Fibroblast of lung (primary cell): ENCODE results near the gene SAMD8. TPM values are rescaled to one million over a fixed set of nuclear protein-coding genes. Genes with fewer than 3 reads are reported as not detected.
A peak's percentile ranks its signal among the peaks of the same experiment; 100 is the strongest.
"Not testable (repeated sequence)": the region's sequence is repeated elsewhere in the genome, so short reads cannot be mapped to it uniquely, and the experiment has no call there.

Experiments used
- DNase-seq, 2 donors: peaks; one replicate each; pipeline versions ENCODE4 v3.0.0 to v3.0.0-alpha.2; 2010; ENCODE audit warnings: low read depth in 2 of 2
- H2AFZ ChIP-seq: 2 replicates; pipeline ENCODE4 v1.5.1; 2012; ENCODE audit warnings: low read length, control low read depth, inconsistent platforms
- H3K27ac ChIP-seq: 2 replicates; pipeline ENCODE4 v1.5.1; 2011; ENCODE audit warnings: low read length, control low read depth; ENCODE audit not compliant: insufficient read depth
- H3K27me3 ChIP-seq: 2 replicates; pipeline ENCODE4 v1.5.1; 2011; ENCODE audit warnings: mild to moderate bottlenecking, low read length; ENCODE audit not compliant: control insufficient read depth, insufficient read depth
- H3K36me3 ChIP-seq: 2 replicates; pipeline ENCODE4 v1.5.1; 2011; ENCODE audit warnings: low read length; ENCODE audit not compliant: control insufficient read depth, insufficient read depth
- H3K4me1 ChIP-seq: 2 replicates; pipeline ENCODE4 v1.5.1; 2011; ENCODE audit warnings: low read length; ENCODE audit not compliant: control insufficient read depth, insufficient read depth; ENCODE audit errors: extremely low read depth
- H3K4me2 ChIP-seq: 2 replicates; pipeline ENCODE4 v1.5.1; 2011; ENCODE audit warnings: low read length, control low read depth; ENCODE audit not compliant: insufficient read depth; ENCODE audit errors: extremely low read depth
- H3K4me3 ChIP-seq, 4 experiments: fragments of 200-600 bp in 1 of 4; sonication (generic) in 1 of 4; replicated peaks in 1 of 4; 2 replicates each; pipeline ENCODE4 v1.5.1; 2011 to 2016; ENCODE audit warnings: low read length in 4 of 4, low read depth in 3 of 4, mild to moderate bottlenecking in 3 of 4, control low read depth in 2 of 4, inconsistent platforms in 1 of 4, mixed read lengths in 1 of 4; ENCODE audit not compliant: insufficient read depth in 1 of 4; ENCODE audit errors: control extremely low read depth in 1 of 4
- H3K79me2 ChIP-seq: 2 replicates; pipeline ENCODE4 v1.5.1; 2012; ENCODE audit warnings: mild to moderate bottlenecking, low read length, inconsistent platforms; ENCODE audit not compliant: control insufficient read depth, insufficient read depth
- H3K9ac ChIP-seq: 2 replicates; pipeline ENCODE4 v1.5.1; 2011; ENCODE audit warnings: mild to moderate bottlenecking, low read length, control low read depth; ENCODE audit not compliant: insufficient read depth
- H3K9me3 ChIP-seq: 2 replicates; pipeline ENCODE4 v1.5.1; 2012; ENCODE audit warnings: low read depth, low read length; ENCODE audit not compliant: control insufficient read depth, insufficient read depth
- H4K20me1 ChIP-seq: 2 replicates; pipeline ENCODE4 v1.5.1; 2011; ENCODE audit warnings: low read length; ENCODE audit not compliant: control insufficient read depth, insufficient read depth; ENCODE audit errors: extremely low read depth
- EZH2 ChIP-seq: IDR thresholded peaks from 2 replicates; pipeline ENCODE4 v1.5.1; 2012; ENCODE audit warnings: low read length, control low read depth, mild to moderate bottlenecking; ENCODE audit errors: missing control alignments
- polyA plus RNA-seq, 2 donors: library from polyadenylated mRNA; depleted of rRNA in 1 of 2; stranded (reverse) in 1 of 2; unstranded in 1 of 2; fragments of >200 nt; gene quantifications; 2 replicates each; pipeline ENCODE4 v1.2.1, GENCODE V29; 2011 to 2012; ENCODE audit warnings: missing spikeins in 1 of 2
- total RNA-seq: library from RNA; depleted of rRNA; stranded (reverse); fragments of >200 nt; gene quantifications from 2 replicates; pipeline ENCODE4 v1.2.1, GENCODE V29; 2014
- TF ChIP-seq, protein P1 (sequence below), 2 donors: IDR thresholded peaks in 1 of 2; conservative IDR thresholded peaks in 1 of 2; 1 replicate in 1 of 2; 2 replicates in 1 of 2; pipeline ENCODE4 v1.5.1; 2011 to 2012; ENCODE audit warnings: low read length in 2 of 2, control low read depth in 1 of 2, inconsistent platforms in 1 of 2, low read depth in 1 of 2, mild to moderate bottlenecking in 1 of 2

Gene SAMD8
- total and polyA plus RNA-seq, 2 donors (not counting 1 experiment from before 2014, with no cell fraction given) = 32.5 to 51.5 TPM

DNA sequence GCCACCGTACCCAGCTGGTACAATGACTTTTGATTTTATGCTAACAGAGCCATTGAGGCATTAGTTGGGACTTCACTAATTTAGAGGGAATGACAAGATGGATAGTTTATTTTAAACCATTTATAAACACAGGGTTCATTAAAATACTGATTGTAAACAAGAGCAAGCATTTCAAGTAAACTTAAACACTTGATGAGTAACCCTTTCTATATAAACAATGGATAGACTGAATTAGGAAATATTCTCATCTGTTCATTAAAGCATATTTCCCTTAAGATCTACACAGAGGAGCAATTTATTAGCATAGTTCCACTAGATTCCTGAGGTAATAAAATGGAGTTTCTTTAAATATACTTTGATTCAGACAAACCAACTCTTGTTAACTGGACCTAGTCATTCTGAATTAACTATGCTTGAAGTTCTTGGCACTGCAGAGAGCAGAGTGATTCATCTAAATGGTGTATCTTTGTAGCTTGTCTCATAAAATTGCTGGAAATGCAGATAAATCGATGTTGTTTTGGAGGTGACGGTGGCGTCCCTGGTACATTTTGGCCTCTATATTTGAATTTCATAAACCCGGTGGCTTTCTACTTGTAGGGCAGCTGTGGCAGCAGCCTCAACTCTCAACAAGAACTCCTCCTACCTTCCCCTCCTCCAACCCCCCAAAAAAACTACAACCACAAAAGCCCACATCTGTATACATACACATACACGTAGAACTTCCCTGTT, 83.7 kb downstream of the SAMD8 start:
- Histone ChIP-seq H3K9me3 (no peaks in the 10 kb centered on the region), H3K4me3 (no peak overlapping the region), H3K27ac (peak overlapping the region; percentile 8), H2AFZ (no peak overlapping the region), H4K20me1 (no peaks in the 10 kb centered on the region), H3K36me3 (no peaks in the 10 kb centered on the region), H3K9ac (no peak overlapping the region), H3K27me3 (no peaks in the 10 kb centered on the region), H3K4me1 (peaks cover 4% of the 10 kb centered on the region), H3K4me2 (no peak overlapping the region), H3K79me2 (no peaks in the 10 kb centered on the region)
- DNase-seq = peak; percentile 90 to 91
- no peak for TF ChIP-seq EZH2
- TF ChIP-seq, protein P1, sequence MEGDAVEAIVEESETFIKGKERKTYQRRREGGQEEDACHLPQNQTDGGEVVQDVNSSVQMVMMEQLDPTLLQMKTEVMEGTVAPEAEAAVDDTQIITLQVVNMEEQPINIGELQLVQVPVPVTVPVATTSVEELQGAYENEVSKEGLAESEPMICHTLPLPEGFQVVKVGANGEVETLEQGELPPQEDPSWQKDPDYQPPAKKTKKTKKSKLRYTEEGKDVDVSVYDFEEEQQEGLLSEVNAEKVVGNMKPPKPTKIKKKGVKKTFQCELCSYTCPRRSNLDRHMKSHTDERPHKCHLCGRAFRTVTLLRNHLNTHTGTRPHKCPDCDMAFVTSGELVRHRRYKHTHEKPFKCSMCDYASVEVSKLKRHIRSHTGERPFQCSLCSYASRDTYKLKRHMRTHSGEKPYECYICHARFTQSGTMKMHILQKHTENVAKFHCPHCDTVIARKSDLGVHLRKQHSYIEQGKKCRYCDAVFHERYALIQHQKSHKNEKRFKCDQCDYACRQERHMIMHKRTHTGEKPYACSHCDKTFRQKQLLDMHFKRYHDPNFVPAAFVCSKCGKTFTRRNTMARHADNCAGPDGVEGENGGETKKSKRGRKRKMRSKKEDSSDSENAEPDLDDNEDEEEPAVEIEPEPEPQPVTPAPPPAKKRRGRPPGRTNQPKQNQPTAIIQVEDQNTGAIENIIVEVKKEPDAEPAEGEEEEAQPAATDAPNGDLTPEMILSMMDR (conservative IDR thresholded peaks at IDR 0.05 in 1 of 2, IDR thresholded peaks at IDR 0.05 in 1 of 2; ENCODE audit: low read depth in 1 of 2, low read length in 2 of 2) = no peak

DNA sequence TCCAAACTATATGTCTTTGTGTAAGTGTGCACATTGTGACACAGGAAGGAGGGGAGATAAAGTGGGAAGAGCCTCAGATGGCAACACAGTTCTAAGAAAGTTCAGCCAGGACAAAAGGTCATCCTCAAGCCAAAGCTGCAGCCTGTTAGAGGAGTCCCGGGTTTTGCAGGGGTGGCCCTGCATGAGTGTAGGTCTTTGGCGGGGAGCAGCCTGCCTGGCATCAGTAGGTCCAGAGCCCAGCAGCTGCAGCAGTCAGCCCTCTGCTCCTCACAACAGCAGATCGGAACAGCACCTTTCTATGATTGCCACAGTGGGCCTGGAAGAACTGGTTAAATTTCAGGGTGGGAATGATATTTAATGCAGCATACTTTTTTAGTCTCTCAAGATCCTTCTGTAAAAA, 85.6 kb downstream of the SAMD8 start:
- Histone ChIP-seq H3K9ac (no peak overlapping the region), H3K4me2 (no peak overlapping the region), H3K36me3 (no peaks in the 10 kb centered on the region), H2AFZ (no peak overlapping the region), H3K27ac (no peak overlapping the region), H3K4me1 (peaks cover 4% of the 10 kb centered on the region), H3K4me3 (no peak overlapping the region), H3K27me3 (no peaks in the 10 kb centered on the region), H4K20me1 (no peaks in the 10 kb centered on the region), H3K9me3 (no peaks in the 10 kb centered on the region), H3K79me2 (no peaks in the 10 kb centered on the region)
- no peak for DNase-seq
- TF ChIP-seq, protein P1 (conservative IDR thresholded peaks at IDR 0.05 in 1 of 2, IDR thresholded peaks at IDR 0.05 in 1 of 2; ENCODE audit: low read depth in 1 of 2, low read length in 2 of 2) = no peak
- TF ChIP-seq EZH2 = no peak

DNA sequence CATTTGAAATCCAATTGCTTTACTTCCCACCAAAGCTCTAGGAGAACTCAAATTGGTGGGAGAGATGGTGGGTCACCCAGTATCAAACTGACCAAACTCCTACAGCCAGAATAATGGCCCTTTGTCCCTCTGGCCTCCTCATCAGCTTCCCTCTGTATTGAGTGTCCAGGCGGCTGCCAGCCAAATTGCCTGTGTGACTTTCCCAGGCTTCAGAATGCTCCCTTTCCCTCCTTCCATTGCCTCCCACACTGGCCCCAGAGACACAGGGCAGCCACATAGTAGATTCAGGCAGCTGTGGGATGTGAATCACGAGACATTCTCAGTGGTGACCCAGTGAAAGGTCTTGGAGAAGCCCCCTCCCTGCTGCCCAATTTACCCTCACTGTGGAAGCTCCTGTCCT, 86.5 kb downstream of the SAMD8 start:
- Histone ChIP-seq H3K4me2 (no peak overlapping the region), H3K36me3 (no peaks in the 10 kb centered on the region), H4K20me1 (no peaks in the 10 kb centered on the region), H3K4me1 (peaks cover 9% of the 10 kb centered on the region), H3K79me2 (no peaks in the 10 kb centered on the region), H3K4me3 (no peak overlapping the region), H3K27ac (no peak overlapping the region), H3K9ac (no peak overlapping the region), H3K27me3 (no peaks in the 10 kb centered on the region), H2AFZ (no peak overlapping the region), H3K9me3 (no peaks in the 10 kb centered on the region)
- no peak for TF ChIP-seq EZH2
- TF ChIP-seq, protein P1 (conservative IDR thresholded peaks at IDR 0.05 in 1 of 2, IDR thresholded peaks at IDR 0.05 in 1 of 2; ENCODE audit: low read depth in 1 of 2, low read length in 2 of 2) = no peak
- no peak for DNase-seq

DNA sequence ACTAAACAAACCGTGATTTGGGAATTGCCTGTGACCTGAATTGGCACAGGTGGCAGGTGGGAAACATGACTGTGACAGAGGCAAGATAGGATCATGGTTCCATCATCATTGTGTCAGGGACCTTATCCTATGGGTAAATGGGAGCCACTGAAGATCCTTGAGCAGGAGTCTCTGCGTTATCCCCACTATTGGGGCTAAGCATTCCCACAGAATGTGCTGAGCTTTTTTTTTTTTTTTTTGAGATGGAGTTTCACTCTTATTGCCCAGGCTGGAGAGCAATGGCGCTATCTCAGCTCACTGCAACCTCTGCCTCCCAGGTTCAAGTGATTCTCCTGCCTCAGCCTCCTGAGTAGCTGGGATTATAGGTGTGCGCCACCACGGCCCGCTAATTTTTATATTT, 88.5 kb downstream of the SAMD8 start:
- H3K4me3 ChIP-seq, DNase-seq, H2AFZ ChIP-seq, H3K36me3 ChIP-seq, H3K4me1 ChIP-seq, H3K4me2 ChIP-seq, H3K27ac ChIP-seq, H3K79me2 ChIP-seq, H3K9me3 ChIP-seq, H3K27me3 ChIP-seq, H4K20me1 ChIP-seq, H3K9ac ChIP-seq: not testable (repeated sequence)
